Parietal lobe (tissue), 1 donor: ENCODE measurements around the gene LANCL2. TPM values are rescaled to one million over a fixed set of nuclear protein-coding genes. Genes with fewer than 3 reads are reported as not detected.

Experiments used
- total RNA-seq: library from RNA; depleted of rRNA; stranded (reverse); fragments of >200 nt; gene quantifications from one replicate; pipeline ENCODE4 v1.2.3, GENCODE V29; 2014

Gene LANCL2, protein sequence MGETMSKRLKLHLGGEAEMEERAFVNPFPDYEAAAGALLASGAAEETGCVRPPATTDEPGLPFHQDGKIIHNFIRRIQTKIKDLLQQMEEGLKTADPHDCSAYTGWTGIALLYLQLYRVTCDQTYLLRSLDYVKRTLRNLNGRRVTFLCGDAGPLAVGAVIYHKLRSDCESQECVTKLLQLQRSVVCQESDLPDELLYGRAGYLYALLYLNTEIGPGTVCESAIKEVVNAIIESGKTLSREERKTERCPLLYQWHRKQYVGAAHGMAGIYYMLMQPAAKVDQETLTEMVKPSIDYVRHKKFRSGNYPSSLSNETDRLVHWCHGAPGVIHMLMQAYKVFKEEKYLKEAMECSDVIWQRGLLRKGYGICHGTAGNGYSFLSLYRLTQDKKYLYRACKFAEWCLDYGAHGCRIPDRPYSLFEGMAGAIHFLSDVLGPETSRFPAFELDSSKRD
- 42.6 TPM for total RNA-seq

GRCh38 chr7:55365205-55365674 lies at the start of gene LANCL2:
TSS of gene LANCL2 (plus strand) at chr7:55365337. CDS start at chr7:55366026, 689 bp downstream.

Other genes starting within 250 kb of the LANCL2 start
- 117 TPM for gene VOPP1, start 207.2 kb downstream of the LANCL2 start, total RNA-seq